GM21786 (cell line): ENCODE measurements around the gene KRTAP4-3.
"Not testable (repeated sequence)": the region's sequence is repeated elsewhere in the genome, so short reads cannot be mapped to it uniquely, and the experiment has no call there.

Experiments
- ATAC-seq: cut with Tn5 transposase; IDR thresholded peaks from one replicate; pipeline ENCODE4 v1.9.1; 2021; ENCODE audit not compliant: unreplicated experiment

KRTAP4-3 gene

DNA sequence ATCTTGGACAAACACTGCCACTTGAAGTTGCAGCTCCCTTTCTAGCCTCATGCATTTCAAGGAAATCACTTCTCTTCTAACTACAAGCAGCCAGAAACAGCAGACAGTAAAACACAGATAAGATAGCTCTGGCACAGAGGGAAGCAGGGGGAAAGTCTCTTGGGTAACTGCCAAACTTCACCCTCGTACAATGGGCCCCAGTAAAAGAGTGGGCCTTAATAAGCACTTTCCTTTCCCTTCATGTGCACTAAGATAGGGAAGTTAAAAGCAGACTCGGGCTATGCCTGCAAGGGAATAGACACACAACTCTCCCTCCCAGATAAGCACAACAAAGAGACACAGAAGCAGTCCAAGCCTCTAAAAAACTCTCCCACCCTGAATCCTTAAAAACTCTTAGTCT is 14.2 kb downstream of the KRTAP4-3 start:
- no peak for ATAC-seq

DNA sequence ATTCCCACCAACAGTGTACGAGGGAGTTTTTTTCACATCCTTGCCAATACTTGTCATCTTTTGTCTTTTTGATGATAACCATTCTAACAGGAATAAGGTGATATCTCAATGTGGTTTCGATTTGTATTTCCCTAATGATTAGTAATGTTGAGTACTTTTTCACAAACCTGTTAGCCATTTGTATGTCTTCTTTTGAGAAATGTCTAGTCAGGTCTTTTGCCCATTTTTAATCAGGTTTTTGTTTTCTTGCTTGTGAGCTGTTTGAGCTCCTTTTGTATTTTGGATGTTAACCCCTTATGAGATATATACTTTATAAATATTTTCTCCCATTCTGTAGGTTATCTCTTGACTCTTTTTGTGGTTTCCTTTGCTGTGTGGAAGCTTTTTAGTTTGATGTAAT is 16.5 kb downstream of the KRTAP4-3 start:
- ATAC-seq: no peak

DNA sequence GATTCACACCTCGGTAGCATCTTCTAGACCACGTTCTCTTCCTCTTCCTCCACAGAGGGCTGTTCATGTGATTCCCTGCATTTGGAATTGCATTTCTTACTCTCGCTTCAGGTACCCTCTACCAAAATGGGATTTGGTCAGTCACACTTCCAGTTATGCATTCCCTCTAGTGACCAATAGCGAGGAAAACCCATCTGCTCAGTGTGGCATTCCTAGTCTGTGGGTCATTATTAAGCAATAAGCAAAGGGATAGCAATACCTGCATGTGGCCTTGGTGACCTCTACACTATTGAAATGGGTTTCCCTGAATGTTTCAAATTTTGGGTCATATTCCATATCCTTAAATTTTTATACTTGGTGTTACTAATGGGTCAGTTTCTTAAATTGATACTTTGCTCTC is 18.0 kb downstream of the KRTAP4-3 start:
- no peak for ATAC-seq

DNA sequence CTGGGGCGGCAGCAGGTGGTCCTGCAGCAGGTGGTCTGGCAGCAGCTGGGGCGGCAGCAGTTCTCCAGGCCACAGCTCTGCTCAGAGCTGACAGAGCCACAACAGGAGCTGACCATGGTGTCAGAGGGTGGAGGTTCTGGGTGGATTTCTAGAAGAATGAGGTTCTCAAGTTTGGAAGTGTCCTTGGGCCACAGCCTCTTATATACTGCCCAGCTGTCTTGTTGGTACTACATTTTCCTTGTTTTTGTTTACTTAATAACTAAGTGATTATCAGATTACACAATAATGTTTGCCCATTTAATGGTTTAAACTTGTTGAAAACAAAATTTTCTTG is 18.4 kb downstream of the KRTAP4-3 start, which contains the start of gene KRTAP4-5:
TSS of gene KRTAP4-5 (minus strand) at position 174 of the 334 bp plus-strand sequence. CDS start at position 116, 58 bp downstream.
- no peak for ATAC-seq

DNA sequence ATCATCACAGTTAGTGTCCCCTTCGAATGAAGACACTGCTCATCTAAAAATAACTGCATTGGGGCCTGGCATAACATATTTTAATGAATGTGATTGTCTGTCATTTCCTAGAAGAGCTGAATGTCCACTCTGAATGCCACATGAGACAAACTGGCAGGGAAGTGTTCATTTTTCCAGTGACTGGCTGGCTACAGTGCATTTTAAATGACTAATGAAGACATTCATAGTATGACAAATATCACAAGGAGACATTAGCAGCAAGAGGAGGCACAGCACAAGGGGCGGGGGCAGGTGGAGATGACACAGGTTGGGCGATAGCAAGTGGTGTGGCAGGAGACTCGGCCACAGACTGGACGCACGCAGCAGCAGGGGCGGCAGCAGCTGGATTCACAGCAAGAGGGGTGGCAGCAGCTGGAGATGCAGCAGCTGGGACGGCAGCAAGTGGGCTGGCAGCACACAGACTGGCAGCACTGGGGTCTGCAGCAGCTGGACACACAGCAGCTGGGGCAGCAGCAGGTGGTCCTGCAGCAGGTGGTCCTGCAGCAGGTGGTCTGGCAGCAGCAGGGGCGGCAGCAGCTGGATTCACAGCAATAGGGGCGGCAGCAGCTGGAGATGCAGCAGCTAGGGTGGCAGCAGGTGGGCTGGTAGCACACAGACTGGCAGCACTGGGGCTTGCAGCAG is 18.9 kb downstream of the KRTAP4-3 start:
- ATAC-seq: not testable (repeated sequence)

DNA sequence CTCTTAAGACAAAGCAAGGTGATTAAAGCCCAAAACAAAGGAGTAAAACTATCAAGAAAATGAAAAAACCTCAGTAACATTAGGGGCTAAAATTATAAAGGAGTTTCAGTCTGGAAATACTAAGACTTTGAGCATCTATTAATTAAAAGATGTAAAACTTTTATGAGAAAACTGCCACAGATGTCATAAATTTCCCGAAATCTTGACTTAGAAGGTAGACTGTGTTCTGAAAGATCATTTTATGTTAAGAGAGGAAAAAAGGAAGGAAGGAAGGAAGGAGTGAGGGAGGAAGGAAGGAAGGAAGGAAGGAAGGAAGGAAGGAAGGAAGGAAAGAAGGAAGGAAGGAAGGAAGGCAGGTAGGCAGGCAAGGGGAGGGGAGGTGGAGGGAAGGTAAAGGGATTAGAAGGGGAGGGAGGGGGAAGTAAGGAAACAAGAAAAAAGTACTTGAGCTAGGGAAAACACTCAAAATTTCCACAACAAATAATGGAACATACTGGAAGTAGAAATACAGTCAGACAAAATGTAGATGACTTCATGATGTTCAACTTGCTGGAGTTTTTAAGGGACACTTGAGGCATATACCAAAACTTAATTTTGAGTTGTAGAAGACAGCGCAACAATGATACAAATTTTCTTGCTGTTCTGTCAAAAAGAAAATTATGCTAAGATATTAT is 20.4 kb downstream of the KRTAP4-3 start:
- ATAC-seq: no peak

DNA sequence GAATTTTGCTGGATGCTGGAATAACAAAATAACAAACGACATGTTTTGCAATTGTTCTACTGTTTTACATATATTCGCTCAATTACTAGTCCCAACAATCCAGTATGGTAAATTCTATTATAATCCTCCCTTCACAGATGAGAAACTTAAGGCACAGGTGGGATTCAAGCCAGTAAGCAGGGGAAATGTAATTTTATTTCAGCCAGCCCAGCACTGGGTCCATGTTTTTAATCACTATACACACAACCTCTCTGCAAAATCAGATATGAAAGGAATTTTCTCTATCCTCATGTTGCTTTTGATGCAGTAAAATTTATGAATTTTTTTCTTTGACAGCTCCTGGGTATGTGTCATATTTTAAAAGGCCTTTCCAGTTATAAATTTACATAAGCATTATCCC is 22.8 kb downstream of the KRTAP4-3 start:
- ATAC-seq: no peak

DNA sequence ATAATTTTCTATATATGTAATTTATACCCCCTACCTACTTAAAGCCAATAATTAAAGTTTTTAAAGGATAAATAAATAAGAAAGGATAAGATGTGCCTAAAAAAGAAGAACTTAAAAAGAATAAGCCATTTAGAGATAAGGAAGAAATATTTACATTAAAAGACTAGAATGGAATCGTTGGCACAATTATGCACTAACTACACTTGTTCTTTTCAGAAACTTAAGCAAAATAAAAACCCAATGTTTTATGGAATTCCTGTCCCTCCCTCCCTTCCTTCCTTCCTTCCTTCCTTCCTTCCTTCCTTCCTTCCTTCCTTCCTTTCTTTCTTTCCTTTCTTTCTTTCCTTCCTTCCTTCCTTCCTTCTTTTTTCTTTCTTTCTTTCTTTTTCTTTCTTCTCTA is 23.2 kb downstream of the KRTAP4-3 start:
- ATAC-seq: no peak

DNA sequence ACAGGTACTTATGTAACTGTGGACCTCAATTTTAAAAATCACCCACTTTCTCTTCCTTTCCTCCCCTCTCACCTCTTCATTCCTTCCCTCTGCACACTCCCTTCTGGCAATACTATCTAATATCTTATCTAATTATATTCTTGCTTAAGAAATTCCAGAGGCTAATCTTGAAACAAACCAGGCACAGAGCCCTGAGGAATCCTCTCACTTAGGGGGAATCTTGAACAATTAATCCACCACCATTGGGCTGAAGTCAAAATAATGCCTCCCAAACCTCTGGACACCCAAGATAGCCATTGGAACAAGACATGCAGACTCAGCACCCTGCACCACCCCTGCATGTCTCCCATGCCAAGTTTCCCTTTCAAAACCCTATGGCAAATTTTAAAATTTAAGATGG is 26.7 kb downstream of the KRTAP4-3 start:
- ATAC-seq: no peak

DNA sequence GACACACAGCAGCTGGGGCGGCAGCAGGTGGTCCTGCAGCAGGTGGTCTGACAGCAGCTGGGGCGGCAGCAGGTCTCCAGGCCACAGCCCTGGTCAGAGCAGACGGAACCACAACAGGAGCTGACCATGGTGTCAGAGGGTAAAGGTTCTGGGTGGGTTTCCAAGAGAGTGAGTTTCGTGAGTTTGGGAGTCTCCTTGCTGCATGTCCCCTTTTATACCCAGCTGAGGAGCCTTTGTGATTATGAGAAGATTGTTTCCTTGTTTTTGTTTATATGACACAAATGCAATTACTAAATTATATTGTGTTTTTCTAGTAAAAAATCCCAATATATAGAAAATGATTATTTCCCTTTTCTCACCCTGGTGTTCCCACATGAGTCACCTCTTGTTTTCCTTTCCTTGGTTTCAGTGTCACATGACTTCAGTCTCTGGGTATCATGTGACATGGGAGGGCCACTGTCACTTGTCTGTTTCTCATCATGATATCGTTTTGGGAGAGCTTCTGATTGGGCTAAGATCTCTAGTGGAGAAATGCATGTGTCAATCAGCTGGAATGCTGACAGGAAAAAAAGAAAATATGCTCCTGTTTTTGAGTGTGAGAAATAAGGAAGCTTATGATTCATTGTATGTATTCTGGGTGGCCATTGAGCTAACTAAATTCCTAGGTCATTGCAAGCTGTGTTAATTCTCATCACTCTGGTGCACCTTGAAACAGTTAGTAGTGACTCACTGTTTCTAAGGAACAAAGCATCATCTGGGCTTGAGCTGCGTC is 27.5 kb downstream of the KRTAP4-3 start, which contains the start of gene KRTAP4-6:
TSS of gene KRTAP4-6 (minus strand) at position 185 of the 772 bp plus-strand sequence. CDS start at position 128, 57 bp downstream.
- no peak for ATAC-seq

DNA sequence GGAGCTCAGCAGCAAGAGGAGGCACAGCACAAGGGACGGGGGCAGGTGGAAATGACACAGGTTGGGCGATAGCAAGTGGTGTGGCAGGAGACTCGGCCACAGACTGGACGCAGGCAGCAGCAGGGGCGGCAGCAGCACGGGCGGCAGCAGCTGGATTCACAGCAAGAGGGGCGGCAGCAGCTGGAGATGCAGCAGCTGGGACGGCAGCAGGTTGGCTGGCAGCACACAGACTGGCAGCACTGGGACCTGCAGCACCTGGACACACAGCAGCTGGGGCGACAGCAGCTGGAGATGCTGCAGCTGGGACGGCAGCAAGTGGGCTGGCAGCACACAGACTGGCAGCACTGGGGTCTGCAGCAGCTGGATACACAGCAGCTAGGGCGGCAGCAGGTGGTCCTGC is 28.2 kb downstream of the KRTAP4-3 start:
- not testable (repeated sequence) for ATAC-seq

DNA sequence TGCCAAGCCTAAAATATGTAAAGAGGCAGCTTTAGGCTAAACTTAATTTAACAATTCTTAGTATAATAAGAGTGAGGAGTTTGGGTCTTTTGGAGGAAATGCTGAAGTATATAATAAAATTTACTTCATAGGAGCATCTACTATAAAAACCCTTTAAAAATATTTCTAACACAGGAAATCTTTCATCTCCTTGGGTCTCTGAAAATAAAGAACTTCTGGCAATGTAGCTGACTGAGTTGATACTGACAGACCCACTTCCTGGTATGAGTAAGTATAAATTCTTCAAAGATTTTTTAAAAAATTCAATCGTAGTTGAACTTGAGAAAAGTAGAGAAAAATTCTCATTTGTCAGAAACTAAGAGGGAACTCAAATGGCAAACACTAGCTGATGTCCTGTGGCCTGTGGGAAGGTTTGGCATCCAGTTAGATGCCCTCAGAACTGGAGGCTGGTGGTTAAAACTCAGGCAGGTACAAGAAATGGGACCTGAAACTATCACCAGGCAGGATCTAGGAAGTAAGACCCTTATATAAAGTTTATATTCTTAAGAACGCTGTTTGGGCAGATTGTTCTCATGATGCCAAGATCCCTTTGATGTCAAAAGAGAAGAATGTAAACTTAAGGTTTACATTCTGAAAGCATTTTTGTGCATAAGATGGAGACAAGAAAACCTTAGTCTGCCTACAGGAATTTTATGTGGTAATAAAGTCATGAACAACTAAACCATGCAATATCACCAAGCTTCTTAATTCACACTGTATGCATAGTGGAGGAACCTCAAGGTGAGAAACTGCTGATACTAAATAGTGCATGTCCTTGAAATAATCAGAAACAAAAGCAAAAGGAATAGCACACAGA is 33.9 kb downstream of the KRTAP4-3 start:
- no peak for ATAC-seq

DNA sequence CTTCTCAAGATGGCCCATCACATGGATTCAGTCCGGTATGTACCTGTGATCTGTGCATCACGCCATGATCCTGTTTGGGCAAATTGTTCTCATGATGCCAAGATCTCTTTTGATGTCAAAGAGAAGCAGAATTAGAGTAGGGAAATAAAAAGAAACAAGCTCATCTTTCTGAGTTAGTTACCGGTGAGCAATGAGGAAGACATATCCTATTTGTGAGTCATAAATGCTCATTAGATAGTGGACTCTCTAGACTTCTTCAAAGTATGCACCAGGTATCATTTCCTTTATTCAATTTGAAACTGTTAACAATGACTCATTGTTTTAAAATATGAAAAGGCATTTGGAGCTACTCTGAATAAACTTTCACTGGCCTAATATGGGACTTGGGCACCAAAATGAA is 36.0 kb downstream of the KRTAP4-3 start:
- ATAC-seq: no peak

DNA sequence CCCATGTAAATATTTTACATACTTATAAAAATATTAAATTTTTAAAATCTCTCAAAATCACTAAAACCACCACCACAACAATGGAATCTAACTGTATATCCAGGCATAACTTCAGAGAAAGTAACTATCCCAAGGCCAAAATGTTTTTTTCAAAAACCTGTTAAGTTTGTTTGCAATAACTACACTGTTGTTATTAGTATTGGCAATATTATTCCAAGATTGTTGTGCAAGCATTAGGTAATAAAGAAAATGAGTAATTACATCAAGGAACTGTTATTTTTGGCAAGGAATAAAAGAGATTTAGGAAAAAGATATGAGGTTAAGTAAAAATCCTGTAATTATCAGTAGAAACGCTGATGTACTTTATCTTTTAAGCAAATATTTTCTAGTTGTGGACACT is 40.6 kb downstream of the KRTAP4-3 start:
- no peak for ATAC-seq

DNA sequence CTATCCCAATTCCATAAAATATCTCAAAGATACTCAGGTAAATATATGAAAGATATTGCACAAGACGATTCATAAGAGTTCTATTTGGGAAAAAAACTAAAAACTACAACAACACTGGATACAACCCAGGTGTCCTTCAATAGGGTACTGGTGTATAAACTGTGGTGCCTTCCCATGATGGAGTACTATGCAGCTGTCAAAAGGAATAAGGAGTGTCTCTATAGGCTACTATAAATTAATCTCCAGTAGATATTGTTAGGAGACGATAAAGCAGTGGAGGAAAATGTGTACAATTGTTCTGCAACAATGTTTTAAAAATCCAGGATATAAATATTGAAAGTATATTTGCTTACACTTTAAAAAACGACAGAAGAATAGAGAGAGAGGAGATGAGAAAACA is 41.6 kb downstream of the KRTAP4-3 start:
- no peak for ATAC-seq

DNA sequence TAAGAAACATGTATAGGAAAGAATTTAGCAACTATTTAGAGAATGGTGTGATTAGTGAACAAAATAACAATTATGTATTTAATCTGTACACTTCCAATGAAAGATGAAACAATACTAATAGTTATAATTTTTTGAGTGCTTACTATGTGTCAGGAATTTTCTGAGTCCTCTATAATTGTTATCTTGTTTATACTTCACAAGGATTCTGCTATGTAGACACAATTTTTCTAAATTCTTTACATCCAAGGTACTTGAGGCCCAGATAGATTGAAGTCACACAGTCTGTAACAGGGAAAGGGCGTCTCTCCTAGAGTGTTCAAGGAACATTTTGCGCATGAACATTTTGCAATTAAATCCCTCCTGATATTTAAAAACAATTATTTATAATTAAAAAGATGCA is 43.0 kb downstream of the KRTAP4-3 start:
- ATAC-seq: no peak

DNA sequence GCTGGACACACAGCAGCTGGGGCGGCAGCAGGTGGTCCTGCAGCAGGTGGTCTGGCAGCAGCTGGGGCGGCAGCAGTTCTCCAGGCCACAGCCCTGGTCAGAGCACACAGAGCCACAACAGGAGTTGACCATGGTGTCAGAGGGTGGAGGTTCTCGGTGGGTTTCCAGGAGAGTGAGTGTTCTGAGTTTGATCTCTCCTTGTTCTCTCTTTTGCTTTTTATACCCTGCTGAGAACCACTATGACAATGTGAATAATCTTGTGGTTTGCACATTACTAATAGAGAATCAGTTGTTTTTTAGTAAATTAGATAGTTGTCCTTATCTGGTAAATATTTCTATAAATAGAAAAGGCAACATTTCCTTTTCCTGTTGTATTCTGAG is 44.0 kb downstream of the KRTAP4-3 start, which contains the start of gene KRTAP4-12:
TSS of gene KRTAP4-12 (minus strand) at position 192 of the 381 bp plus-strand sequence. CDS start at position 132, 60 bp downstream.
- not testable (repeated sequence) for ATAC-seq

DNA sequence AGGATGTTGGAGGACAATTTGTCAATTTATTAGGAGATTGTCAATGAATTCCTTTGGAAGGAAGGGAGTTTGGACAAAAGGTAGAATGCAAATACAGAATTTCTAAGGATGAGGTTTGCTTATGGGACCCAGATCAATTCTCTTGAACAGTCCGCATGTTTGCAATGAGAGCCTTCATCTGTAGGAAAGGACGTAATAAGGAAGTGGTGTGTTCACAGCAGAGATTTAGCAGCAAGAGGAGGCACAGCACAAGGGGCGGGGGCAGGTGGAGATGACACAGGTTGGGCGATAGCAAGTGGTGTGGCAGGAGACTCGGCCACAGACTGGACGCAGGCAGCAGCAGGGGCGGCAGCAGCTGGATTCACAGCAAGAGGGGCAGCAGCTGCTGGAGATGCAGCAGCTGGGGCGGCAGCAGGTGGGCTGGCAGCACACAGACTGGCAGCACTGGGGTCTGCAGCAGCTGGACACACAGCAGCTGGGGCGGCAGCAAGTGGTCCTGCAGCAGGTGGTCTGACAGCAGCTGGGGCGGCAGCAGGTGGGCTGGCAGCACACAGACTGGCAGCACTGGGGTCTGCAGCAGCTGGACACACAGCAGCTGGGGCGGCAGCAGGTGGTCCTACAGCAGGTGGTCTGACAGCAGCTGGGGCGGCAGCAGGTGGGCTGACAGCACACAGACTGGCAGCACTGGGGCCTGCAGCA is 44.6 kb downstream of the KRTAP4-3 start:
- ATAC-seq: not testable (repeated sequence)

DNA sequence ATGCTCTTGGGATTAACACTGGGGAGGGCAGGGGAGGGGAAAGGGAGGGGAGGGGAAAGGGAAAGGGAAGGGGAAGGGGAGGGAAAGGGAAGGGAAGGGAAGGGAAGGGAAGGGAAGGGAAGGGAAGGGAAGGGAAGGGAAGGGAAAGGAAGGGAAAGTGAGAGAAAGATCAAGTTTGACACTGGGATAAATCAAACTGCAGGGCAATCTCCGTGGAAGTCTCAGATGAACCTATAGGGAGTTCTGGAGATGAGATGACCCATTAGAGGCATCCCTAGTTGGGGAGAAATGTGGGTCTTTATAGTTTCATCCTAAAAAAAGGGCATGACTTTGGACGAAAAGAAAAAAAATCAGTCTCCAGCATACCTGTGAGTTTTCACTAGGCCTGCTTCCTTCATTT is 46.3 kb downstream of the KRTAP4-3 start:
- ATAC-seq: no peak
